ENCODE measurements around the gene MSI2. TPM values are rescaled to one million over a fixed set of nuclear protein-coding genes. Genes with fewer than 3 reads are reported as not detected.

Gene MSI2
- total RNA-seq, 4 donors from 2014 or later = 19.7 to 35.8 (median 22.4) TPM

- Histone ChIP-seq H3K36me3 (no peaks in the 10 kb centered on the region), H3K9me3 (no peaks in the 10 kb centered on the region), H3K27me3 (no peaks in the 10 kb centered on the region), H3K4me3 (no peak overlapping the region), H3K27ac (no peak overlapping the region), H3K4me1 (peaks cover 20% of the 10 kb centered on the region)
- WGBS = 73% methylated on average over 11 of the region's 11 CpGs
- TF ChIP-seq CTCF (IDR thresholded peaks at IDR 0.05) (no peak), POLR2AphosphoS5 (IDR thresholded peaks at IDR 0.05) (no peak), EP300 (IDR thresholded peaks at IDR 0.05) (no peak), POLR2A (IDR thresholded peaks at IDR 0.05) (no peak)
- DNase-seq (ENCODE audit: low spot score in 2 of 2) = no peak
Observed at GRCh38 chr17:57375040-57375769, 118.9 kb downstream of the MSI2 start.

- H3K4me1 ChIP-seq = peaks cover 14% of the 10 kb centered on the region
- no peak overlapping the region for H3K4me3 ChIP-seq
- WGBS = 80% methylated on average over 12 of the region's 12 CpGs
- H3K27me3 ChIP-seq = no peaks in the 10 kb centered on the region
- H3K27ac ChIP-seq = no peak overlapping the region
- no peaks in the 10 kb centered on the region for H3K36me3 ChIP-seq
- H3K9me3 ChIP-seq = no peaks in the 10 kb centered on the region
- TF ChIP-seq CTCF (IDR thresholded peaks at IDR 0.05) = no peak
- DNase-seq (ENCODE audit: low spot score in 2 of 2) = no peak
Observed at GRCh38 chr17:57375770-57376225, 119.5 kb downstream of the MSI2 start.

- WGBS = 86% methylated on average over 7 of the region's 7 CpGs
- Histone ChIP-seq H3K4me1 (peaks cover 14% of the 10 kb centered on the region), H3K27me3 (no peaks in the 10 kb centered on the region), H3K27ac (no peak overlapping the region), H3K36me3 (no peaks in the 10 kb centered on the region), H3K4me3 (no peak overlapping the region), H3K9me3 (no peaks in the 10 kb centered on the region)
- no peak for TF ChIP-seq CTCF (IDR thresholded peaks at IDR 0.05)
- no peak for TF ChIP-seq EP300 (IDR thresholded peaks at IDR 0.05)
- no peak for TF ChIP-seq POLR2A (IDR thresholded peaks at IDR 0.05)
- no peak for TF ChIP-seq POLR2AphosphoS5 (IDR thresholded peaks at IDR 0.05)
- no peak for DNase-seq (ENCODE audit: low spot score in 2 of 2)
Observed at GRCh38 chr17:57377094-57377493, 120.8 kb downstream of the MSI2 start.

DNA sequence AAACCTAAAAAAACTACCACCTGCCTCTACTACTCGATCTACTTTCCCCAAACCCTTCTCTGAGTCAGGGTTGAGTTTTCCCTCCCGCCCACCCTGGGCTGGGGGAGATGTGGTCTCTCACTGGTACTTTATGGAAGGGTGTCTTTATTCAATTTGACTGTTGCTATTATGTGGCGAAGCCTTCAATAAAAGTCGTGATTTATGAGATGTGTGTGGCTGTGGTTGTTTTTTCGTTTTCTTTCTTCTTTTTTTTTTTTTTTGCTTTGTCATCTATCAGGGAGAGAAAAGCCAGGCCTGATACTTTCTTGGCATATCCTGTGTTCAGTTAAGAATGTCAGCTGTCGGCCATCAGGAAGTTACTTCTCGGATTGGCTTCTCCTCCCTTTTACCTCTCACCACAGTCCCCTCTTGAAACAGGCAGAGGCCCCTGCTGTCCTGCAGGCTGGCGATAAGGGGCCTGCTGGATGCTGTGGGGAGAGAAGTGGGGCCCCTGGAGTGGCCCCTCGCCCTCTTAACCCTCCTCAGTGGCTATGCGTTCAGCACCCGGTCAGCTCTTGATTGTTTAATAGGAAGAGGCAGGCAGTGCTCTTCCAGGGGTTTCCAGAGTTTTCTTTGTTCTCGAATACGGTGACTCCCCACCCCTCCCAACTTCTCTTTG lies 123.0 kb downstream of the MSI2 start:
- TF ChIP-seq EP300 (IDR thresholded peaks at IDR 0.05) (no peak), POLR2A (IDR thresholded peaks at IDR 0.05) (no peak), CTCF (IDR thresholded peaks at IDR 0.05) (no peak), POLR2AphosphoS5 (IDR thresholded peaks at IDR 0.05) (no peak)
- 66% methylated on average over 13 of the region's 13 CpGs for WGBS
- Histone ChIP-seq H3K4me3 (no peak overlapping the region), H3K4me1 (peaks cover 14% of the 10 kb centered on the region), H3K9me3 (peaks cover 7% of the 10 kb centered on the region), H3K36me3 (peaks cover 4% of the 10 kb centered on the region), H3K27ac (no peak overlapping the region), H3K27me3 (no peaks in the 10 kb centered on the region)
- DNase-seq (ENCODE audit: low spot score in 2 of 2) = no peak

DNA sequence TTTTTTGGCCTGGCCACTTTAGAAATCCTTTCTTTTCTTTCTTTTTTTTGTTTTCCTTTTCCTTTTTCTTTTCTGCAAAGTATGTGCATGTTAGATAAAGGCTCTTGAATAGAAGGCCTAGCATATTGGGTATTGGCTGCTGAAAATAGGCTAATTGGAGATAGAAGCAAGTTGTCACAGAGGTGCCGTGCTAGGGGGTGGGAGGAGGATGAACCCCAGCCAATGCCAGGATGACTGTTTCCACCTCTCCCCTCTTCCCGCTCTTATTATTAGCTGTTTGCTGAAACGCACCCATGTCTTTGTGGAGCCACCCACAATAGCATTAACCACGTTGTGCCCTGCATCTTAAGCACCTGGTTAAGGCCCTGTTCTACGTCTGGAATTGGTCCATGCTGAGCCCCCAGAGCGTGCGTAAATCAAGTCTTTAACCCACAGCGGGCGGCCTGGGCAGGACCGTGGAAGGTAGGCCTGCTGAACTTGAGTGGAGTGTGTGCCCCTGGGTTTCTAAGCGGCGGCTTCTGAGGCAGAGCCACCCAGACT lies 123.6 kb downstream of the MSI2 start:
- peaks cover 4% of the 10 kb centered on the region for H3K36me3 ChIP-seq
- DNase-seq (ENCODE audit: low spot score in 2 of 2) = no peak
- H3K4me1 ChIP-seq = peaks cover 14% of the 10 kb centered on the region
- H3K27ac ChIP-seq = no peak overlapping the region
- TF ChIP-seq CTCF (IDR thresholded peaks at IDR 0.05) = no peak
- no peak for TF ChIP-seq EP300 (IDR thresholded peaks at IDR 0.05)
- TF ChIP-seq POLR2A (IDR thresholded peaks at IDR 0.05) = no peak
- no peak for TF ChIP-seq POLR2AphosphoS5 (IDR thresholded peaks at IDR 0.05)
- H3K27me3 ChIP-seq = no peaks in the 10 kb centered on the region
- 89% methylated on average over 12 of the region's 12 CpGs for WGBS
- H3K9me3 ChIP-seq = peaks cover 7% of the 10 kb centered on the region
- no peak overlapping the region for H3K4me3 ChIP-seq

Measured in suprapubic skin (tissue), 4 donors.